GM23338 (cell line): ENCODE results near the gene PTPRN2. TPM values are rescaled to one million over a fixed set of nuclear protein-coding genes. Genes with fewer than 3 reads are reported as not detected.

Experiments used
- CREB1 ChIP-seq: fragments of 250-450 bp; sonication (Bioruptor Pico); IDR thresholded peaks from 2 replicates; pipeline ENCODE4 v1.5.0; 2020; ENCODE audit warnings: low read depth, mild to moderate bottlenecking, moderate library complexity
- CTCF ChIP-seq, 2 experiments: fragments of 200-600 bp in 1 of 2; sonication (generic) in 1 of 2; conservative IDR thresholded peaks; 2 replicates each; pipeline versions ENCODE4 v1.5.1 to v1.6.1; 2016 to 2017; ENCODE audit warnings: antibody characterized with exemption in 2 of 2, low read depth in 2 of 2, mild to moderate bottlenecking in 2 of 2, moderate library complexity in 1 of 2
- ETS1 ChIP-seq: IDR thresholded peaks from 2 replicates; pipeline ENCODE4 v1.6.1; 2016; ENCODE audit warnings: antibody characterized with exemption
- EZH2phosphoT487 ChIP-seq: fragments of 200-600 bp; sonication (generic); IDR thresholded peaks from one replicate; pipeline ENCODE4 v1.8.1; 2018; ENCODE audit warnings: antibody characterized with exemption; ENCODE audit not compliant: unreplicated experiment
- JUNB ChIP-seq: IDR thresholded peaks from one replicate; pipeline ENCODE4 v1.6.1; 2016; ENCODE audit warnings: antibody characterized with exemption; ENCODE audit not compliant: unreplicated experiment
- NANOG ChIP-seq: IDR thresholded peaks from 2 replicates; pipeline ENCODE4 v1.6.1; 2016; ENCODE audit warnings: antibody characterized with exemption, borderline replicate concordance
- POLR2AphosphoS5 ChIP-seq: IDR thresholded peaks from 2 replicates; pipeline ENCODE4 v1.6.1; 2016; ENCODE audit warnings: antibody characterized with exemption, low read depth
- STAT1 ChIP-seq: IDR thresholded peaks from one replicate; pipeline ENCODE4 v1.6.1; 2016; ENCODE audit warnings: antibody characterized with exemption; ENCODE audit not compliant: unreplicated experiment
- ZNF114 ChIP-seq: fragments of 250-450 bp; sonication (Bioruptor Pico); IDR thresholded peaks from 2 replicates; pipeline ENCODE4 v1.5.0; 2020; ENCODE audit warnings: mild to moderate bottlenecking, moderate library complexity
- ZNF331 ChIP-seq: fragments of 250-450 bp; sonication (Bioruptor Pico); IDR thresholded peaks from 2 replicates; pipeline ENCODE4 v1.5.0; 2020; ENCODE audit warnings: low read depth, mild to moderate bottlenecking, moderate library complexity
- ZNF462 ChIP-seq: fragments of 250-450 bp; sonication (Bioruptor Pico); IDR thresholded peaks from 2 replicates; pipeline ENCODE4 v1.5.0; 2020; ENCODE audit warnings: mild to moderate bottlenecking, moderate library complexity
- polyA plus RNA-seq: library from polyadenylated mRNA; unstranded; fragments of >200 nt; fragmentation: Nextera tagmentation; extraction: Ambion mirVana; gene quantifications from 2 replicates; pipeline ENCODE4 v1.2.1, GENCODE V29; 2016
- total RNA-seq: library from RNA; depleted of rRNA; stranded (reverse); fragments of >200 nt; shearing (Covaris generic); gene quantifications from 2 replicates; pipeline ENCODE4 v1.2.3, GENCODE V29; 2014

PTPRN2 gene
- total and polyA plus RNA-seq, 2 experiments from 2014 or later, result 0.87 to 4.0 TPM

GRCh38 chr7:157567666-157568065, 1020.0 kb downstream of the PTPRN2 start (continued):
- TF ChIP-seq ZNF462 (CRISPR knock-in tag) (no peak), JUNB (no peak), ZNF331 (CRISPR knock-in tag) (no peak), CTCF (conservative IDR thresholded peaks at IDR 0.05; ENCODE audit: low read depth in 2 of 2) (no peak), EZH2phosphoT487 (no peak), ZNF114 (CRISPR knock-in tag) (no peak), STAT1 (no peak), CREB1 (no peak), ETS1 (no peak), NANOG (no peak), POLR2AphosphoS5 (no peak)
